HG03469 (cell line): ENCODE data around the gene PGR.
A peak's percentile ranks its signal among the peaks of the same experiment; 100 is the strongest.
"Not testable (repeated sequence)": the region's sequence is repeated elsewhere in the genome, so short reads cannot be mapped to it uniquely, and the experiment has no call there.

ENCODE experiments used
- ATAC-seq: cut with Tn5 transposase; IDR thresholded peaks from one replicate; pipeline ENCODE4 v1.9.1; 2021; ENCODE audit warnings: mild to moderate bottlenecking, moderate library complexity, moderate number of reproducible peaks; ENCODE audit not compliant: unreplicated experiment

Gene PGR

DNA sequence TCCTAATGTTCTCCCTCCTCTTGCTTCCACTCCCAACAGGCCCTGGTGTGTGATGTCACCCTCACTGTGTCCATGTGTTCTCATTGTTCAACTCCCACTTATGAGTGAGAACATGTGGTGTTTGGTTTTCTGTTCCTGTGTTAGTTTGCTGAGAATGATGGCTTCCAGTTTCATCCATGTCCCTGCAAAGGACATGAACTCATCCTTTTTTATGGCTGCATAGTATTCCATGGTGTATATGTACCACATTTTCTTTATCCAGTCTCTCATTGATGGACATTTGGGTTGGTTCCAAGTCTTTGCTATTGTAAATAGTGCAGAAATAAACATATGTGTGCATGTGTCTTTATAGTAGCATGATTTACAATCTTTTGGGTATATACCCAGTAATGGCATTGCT, 115.9 kb downstream of the PGR start:
- not testable (repeated sequence) for ATAC-seq

DNA sequence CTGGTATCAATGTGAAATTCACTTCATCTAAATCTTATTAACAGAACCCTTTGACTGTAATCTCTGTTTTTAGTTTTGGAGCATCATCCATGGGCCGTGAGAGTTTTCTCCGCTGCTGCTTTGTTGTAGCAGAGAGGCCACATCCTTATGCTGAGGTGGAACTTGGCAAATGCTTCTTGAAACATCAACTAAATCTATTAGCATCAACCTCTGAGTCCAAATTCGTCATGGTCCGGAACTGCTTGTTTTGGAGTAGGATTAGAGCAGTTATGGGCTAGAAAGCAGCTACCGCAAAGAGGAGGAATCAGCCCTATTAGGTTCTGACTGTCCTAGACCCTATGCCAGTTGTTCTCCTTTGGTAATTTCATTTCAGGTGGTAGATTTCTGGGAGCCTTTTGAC, 117.7 kb downstream of the PGR start:
- no peak for ATAC-seq

DNA sequence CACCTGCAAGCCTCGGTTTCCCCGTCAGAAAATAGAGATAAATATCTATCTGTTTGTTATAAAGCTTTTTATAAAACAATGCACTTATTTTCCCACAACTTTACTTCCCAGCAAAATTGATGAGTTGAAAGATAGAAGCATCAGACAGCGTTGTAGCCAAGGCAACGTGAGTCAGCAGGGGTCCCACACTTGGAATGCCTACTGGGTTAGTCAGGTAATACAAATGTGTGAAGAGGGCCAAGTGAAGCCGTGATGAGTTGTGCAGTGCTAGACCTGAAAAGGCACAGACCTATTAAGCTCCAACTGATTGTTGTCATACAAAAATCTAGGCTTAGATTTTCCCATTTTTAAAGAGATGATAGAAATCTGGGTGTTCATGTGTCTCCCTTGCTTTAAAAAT, 118.7 kb downstream of the PGR start:
- ATAC-seq: no peak

DNA sequence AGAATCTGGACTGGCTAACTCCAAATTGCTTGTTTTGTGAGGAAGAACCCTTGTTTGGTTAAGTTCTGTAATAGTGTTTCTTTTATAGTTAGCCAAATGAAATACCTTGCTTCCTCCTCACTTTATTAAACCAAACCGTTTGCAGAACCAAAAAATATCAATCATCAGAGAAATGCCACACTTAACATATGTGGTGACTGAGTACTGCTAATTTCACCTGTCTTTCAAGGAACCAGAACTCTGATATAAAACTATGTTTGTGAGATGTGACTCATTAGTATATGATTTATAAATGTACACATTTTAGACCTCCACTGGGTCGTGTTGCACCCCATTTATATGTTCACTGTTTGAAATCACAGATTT, 119.9 kb downstream of the PGR start:
- no peak for ATAC-seq

DNA sequence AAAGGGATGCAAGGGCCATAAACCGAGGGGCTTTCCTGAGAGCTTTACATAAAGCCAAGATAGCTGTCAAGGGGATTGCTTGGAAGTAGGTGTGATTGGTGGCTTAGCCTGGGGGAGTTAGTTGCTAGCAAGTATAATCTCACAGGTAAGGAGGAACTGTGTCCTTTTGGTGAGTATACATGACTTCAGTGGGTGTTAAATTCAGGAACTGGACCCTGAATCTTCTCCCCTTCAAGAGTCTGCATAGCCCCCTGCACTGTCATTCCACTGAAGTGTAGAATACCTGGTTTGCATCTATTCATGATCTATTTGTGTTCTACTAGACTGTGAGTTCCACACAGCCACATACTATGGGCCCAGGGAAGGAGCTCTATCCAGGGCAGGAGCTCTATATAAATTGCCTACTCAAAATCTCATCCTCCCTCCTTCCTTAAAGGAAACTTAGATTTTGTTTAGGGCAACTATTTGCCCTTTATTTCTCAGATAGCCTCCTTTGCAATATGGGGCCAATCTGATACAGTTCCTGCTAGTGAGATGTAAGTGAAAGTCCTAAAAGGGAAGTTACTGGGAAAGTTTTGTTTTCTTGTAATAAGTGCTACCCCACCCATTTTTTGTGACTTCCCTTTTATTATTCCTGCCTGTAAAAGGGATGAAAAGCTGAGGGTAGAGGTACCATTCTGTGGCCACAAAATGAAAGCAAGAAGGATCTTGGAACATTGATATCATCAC, 120.5 kb downstream of the PGR start:
- no peak for ATAC-seq

DNA sequence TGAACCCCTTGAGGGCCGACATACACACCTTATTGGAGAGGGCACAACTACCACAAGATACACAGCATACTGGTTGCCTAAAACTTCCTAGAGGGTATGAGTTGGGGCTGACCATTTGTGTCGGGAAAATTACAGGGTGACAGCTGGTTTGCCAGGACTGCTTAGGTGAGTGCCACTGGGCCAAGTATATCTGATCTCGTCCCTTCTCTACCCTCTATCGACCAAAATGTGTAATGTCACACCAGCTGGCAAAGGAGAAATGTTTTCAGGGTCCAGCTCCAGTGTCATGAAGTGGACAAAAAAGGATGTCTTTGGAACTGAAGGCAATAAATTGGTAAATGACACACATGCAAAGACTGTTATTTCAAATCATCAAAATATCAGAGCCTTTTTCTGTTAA, 126.1 kb downstream of the PGR start:
- ATAC-seq: peak; percentile 69

DNA sequence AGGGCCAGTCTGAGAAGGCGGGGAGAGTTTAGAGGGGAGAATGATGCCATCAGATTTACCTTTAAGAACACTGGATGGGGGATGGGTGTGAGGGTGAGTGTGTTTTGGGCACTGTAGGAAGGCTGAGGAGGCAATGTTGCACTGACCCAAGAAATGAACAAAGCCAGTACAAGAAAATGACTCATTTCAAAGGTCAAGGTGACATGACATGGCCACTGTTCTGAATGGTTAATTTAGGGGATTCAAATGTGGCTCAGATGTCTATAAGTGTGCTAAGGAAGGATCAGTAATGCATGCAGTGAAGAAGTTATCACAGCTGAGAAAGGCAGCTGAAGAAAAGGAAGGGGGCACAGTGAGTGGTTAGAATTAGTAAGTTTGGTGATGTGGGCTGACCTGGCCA, 129.9 kb downstream of the PGR start:
- ATAC-seq: no peak

DNA sequence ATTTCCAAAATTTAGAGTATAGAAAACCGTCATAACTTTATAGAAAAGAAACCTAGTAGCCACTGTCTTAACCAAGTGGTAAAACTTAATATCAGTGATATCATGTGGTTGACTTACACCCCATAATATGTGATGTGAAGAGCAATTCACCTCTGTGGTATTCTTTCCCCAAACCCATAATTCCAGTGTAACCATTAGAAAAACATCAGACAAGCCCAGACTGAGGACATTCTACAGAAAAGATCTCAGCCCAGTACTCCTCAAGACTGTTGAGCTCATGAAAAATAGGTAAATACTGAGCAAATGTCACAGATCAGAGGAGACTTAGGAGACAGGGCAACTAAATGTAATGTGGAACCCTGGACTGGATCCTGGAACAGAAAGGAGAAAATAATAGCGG, 134.6 kb downstream of the PGR start:
- ATAC-seq: no peak

DNA sequence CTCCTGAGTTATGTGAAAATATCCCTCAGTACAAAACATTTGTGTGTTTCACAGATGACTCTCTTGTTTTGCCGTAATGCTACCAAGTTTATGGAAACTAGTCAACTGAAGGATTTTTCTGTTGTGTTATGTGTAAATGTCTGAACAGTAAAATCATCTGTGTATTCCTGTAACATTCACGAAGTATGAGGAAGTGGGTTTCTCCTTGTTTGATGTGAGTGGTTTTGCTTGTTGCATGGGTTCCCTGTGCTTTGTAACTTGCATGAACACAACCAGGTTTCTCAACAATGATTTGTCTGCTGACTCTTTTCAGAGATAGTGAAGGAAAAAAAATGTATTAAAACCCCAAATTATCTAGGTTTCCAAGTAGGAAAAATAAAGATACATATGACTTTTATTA, 138.1 kb downstream of the PGR start:
- ATAC-seq: no peak

DNA sequence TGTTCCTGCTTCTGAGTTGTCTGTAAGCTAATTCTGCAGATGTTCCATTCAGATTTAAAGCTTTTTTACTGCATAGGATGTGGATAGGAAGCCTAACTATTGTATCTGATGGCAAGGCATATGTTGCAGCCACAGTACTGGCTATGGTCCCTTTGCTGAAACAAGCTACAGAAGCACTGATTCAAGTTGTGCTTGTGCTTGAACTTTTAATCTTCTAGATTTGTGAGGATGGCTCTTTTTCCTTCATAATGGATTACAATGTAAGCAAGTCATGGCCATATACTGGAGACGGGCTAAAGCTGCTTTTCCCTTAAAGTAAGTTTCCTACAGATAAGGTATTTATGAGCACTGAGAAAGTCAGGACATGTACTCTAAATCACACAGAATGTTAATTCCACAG, 138.7 kb downstream of the PGR start:
- no peak for ATAC-seq

DNA sequence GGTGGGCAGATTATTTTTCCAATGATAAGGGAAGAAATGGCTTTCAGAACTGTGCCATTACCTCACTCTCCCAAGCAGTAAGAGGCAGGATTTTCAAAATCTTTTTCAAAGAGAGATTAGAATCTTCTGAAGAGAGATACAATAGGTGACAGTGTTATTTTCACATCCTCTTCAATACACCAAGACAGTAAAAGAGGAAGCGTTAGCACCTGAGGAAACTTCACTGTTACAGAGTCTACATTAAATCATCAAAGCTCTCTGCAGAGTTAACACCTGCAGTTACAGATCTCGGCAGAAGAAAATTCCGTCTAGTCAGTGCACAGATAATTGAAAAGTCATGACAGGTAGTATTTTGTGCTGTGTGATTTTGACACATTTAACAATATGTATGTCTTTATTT, 144.9 kb downstream of the PGR start:
- peak; percentile 88 for ATAC-seq

DNA sequence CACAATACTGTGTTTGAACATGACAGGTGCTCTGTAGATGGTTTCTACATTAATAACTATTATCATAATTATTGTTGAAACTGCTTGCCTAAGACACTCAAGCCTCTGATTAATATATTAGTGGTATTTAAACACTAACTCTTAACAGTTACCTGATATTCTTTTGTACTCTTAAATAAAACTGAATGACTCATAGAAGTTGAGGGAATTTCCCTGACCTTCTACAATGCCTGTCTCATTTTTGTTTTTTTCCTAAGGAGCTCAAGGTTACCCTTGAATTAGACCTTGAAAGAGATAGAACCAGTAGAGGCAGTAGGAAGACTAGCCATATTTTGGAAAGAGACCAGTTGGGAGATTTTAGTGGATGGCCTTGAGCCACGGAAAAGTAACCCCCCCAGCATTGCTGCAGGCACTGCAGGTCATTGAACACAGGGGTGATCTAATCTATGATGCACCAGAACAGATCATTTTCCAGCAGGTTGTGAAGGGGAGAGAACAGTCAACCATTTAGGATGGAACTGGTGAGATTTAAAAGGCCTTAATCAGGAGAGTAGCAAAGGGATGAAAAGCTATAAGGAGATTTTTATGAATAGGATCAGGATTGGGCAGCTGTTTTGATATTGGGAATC, 148.3 kb downstream of the PGR start:
- no peak for ATAC-seq

DNA sequence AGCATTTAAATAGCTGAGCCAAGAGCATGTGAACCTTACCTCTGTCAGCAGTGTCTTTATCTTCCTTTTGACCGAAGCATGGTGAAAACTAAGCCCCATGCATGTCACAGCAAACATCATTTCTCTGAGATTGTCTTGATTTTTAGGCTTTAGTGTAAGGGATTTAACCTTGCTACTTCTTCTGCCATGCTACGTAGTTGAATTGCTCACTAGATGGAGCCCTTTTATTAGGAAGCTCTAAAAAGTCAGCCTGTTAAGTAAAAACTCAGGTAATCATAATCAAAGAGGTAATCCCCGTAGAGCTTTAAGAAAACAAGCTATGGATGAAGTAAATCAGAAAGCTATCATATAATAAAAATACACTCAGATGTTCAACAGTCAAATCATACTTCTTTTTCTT, 149.5 kb downstream of the PGR start:
- ATAC-seq: no peak
